Erythroblast (primary cell): ENCODE measurements around the gene AUTS2.

Experiments
- GATA1 ChIP-seq: IDR thresholded peaks from 2 replicates; pipeline ENCODE4 v1.6.1; 2011; ENCODE audit warnings: low read depth, mild to moderate bottlenecking, control low read depth, low read length, moderate library complexity
- POLR2A ChIP-seq: IDR thresholded peaks from 2 replicates; pipeline ENCODE4 v1.6.1; 2011; ENCODE audit warnings: mild to moderate bottlenecking, low read length

DNA sequence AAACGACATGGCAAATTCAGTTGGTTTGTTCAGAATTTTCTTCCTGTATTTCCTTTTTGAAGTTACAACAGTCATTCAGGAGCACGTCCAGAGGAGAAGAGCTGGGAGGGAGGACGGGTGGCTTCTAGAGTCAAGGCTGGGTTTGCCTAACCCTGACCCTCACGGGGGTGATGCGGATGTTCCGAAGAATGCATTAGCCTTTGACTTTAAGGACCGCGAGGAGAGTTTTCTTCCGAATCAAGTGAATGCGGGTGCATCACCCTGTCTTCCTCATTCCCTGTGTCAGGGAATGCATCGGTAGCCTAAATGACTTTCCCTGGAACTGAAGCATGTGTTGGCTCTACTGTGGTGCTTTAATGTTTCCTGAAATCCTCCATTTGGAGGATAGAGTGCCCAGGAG lies 1137.0 kb downstream of the AUTS2 start:
- TF ChIP-seq POLR2A (no peak), GATA1 (no peak)
